ENCODE data around the gene C1S.

DNA sequence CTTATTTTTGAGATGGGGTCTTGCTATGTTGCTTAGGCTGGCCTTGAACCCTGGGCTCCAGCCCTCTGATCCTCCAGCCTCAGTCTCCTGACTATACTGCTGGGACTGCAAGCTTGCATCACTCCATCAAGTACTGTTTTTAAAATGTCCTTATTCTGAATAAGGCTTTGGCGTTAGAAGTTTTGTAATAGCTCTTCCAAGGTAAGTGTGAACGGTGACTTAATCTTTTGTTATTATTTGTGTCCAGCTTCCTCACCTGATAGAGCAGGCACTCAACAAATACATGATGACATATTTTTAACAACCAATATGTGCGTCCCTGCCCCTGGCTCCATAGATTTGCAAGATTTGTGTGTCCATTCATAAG, 47.1 kb downstream of the C1S start:
- TF ChIP-seq POLR2A (IDR thresholded peaks at IDR 0.05): no peak
- TF ChIP-seq, protein P1, sequence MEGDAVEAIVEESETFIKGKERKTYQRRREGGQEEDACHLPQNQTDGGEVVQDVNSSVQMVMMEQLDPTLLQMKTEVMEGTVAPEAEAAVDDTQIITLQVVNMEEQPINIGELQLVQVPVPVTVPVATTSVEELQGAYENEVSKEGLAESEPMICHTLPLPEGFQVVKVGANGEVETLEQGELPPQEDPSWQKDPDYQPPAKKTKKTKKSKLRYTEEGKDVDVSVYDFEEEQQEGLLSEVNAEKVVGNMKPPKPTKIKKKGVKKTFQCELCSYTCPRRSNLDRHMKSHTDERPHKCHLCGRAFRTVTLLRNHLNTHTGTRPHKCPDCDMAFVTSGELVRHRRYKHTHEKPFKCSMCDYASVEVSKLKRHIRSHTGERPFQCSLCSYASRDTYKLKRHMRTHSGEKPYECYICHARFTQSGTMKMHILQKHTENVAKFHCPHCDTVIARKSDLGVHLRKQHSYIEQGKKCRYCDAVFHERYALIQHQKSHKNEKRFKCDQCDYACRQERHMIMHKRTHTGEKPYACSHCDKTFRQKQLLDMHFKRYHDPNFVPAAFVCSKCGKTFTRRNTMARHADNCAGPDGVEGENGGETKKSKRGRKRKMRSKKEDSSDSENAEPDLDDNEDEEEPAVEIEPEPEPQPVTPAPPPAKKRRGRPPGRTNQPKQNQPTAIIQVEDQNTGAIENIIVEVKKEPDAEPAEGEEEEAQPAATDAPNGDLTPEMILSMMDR (IDR thresholded peaks at IDR 0.05): no peak
